ENCODE measurements around the gene AGAP2.
"Not testable (repeated sequence)": the region's sequence is repeated elsewhere in the genome, so short reads cannot be mapped to it uniquely, and the experiment has no call there.

Gene AGAP2

DNA sequence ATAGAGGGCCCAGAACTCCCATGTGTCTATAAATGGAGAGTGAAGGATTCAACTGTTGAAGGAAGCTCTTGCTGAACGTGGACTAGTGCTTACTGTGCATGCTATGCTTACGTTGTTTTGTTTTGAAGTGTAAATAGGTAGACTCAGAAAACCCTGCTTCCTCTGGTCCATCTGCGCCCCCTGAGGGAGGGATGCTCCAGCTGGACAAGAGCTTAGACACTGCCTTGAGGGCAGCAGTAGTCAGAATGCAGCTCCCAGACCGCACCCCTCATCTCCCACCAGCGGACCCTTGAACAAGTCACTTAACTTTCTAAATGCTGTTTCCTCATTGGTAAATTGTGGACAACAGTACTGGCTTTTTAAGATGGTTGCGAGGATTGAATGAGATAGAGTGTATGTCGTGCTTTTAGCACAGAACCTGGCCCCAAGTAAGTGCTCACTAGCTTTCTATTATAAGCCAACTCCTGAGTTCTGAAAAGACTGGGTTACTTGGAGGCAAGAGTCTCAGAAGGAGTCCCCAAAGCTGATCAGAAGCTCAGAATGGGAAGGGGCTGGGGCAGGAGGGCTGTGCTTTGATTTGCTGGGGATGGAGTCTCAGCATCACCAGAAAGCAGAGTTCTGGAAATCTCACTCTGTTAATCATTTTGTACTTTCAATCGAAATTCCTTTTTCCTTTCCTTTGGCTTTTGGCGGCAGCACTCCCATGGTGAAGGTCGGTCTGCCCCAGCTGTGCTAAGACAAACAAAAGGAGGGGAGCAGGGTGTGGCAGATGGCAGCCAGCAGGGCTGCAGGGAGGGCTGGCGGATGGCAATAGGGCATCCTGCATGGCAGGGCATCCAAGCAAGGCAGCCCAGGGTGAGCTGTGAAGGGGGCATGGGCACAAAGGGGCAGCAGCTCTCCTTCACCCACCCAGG is 15.6 kb downstream of the AGAP2 start:
- no peak for DNase-seq (ENCODE audit: low read depth)

DNA sequence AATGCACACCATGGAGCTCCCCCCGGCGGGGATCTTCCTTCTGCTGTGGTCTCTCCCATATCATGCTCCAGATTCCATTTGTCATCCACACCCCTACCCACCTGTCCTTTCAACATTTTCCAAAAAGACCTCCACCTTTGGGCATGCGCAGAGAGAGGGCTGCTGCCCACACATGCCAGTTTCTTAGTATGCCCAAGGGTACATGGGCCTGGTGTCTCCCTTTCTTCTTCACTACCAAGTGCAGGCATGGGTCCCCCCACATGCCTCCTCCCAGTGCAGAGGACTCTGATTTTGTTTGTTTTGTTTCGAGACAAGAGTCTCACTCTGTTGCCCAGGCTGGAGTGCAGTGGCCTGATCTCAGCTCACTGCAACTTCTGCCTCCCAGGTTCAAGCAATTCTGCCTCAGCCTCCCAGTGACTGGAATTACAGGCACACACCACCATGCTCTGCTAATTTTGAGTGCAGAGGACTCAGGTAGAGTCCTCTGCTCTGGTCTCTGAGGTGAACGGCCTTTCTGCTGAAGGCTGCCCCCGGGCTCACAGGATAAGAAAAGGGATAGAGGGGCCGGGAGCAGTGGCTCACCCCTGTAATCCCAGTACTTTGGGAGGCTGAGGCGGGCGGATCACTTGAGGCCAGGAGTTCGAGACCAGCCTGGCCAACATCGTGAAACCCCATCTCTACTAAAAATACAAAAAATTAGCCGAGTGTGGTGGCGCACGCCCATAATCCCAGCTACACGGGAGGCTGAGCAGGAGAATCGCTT is 16.5 kb downstream of the AGAP2 start:
- not testable (repeated sequence) for DNase-seq (ENCODE audit: low read depth)

DNA sequence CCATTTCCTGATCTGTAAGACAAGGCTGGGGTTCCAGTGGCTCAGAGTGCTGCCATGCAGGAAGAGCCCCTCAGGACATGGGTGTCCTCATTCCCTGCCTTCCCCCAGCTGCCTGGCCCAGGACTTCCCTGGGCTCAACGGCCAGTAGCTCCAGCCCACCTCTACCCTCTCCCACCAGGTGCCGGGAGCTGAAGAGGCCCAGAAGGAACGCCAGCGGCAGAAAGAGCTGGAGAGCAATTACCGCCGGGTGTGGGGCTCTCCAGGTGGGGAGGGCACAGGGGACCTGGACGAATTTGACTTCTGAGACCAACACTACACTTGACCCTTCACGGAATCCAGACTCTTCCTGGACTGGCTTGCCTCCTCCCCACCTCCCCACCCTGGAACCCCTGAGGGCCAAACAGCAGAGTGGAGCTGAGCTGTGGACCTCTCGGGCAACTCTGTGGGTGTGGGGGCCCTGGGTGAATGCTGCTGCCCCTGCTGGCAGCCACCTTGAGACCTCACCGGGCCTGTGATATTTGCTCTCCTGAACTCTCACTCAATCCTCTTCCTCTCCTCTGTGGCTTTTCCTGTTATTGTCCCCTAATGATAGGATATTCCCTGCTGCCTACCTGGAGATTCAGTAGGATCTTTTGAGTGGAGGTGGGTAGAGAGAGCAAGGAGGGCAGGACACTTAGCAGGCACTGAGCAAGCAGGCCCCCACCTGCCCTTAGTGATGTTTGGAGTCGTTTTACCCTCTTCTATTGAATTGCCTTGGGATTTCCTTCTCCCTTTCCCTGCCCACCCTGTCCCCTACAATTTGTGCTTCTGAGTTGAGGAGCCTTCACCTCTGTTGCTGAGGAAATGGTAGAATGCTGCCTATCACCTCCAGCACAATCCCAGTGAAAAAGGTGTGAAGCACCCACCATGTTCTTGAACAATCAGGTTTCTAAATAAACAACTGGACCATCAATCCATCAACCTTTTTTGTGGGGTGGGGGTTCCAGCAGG is 17.6 kb downstream of the AGAP2 start:
- DNase-seq (ENCODE audit: low read depth), result no peak

DNA sequence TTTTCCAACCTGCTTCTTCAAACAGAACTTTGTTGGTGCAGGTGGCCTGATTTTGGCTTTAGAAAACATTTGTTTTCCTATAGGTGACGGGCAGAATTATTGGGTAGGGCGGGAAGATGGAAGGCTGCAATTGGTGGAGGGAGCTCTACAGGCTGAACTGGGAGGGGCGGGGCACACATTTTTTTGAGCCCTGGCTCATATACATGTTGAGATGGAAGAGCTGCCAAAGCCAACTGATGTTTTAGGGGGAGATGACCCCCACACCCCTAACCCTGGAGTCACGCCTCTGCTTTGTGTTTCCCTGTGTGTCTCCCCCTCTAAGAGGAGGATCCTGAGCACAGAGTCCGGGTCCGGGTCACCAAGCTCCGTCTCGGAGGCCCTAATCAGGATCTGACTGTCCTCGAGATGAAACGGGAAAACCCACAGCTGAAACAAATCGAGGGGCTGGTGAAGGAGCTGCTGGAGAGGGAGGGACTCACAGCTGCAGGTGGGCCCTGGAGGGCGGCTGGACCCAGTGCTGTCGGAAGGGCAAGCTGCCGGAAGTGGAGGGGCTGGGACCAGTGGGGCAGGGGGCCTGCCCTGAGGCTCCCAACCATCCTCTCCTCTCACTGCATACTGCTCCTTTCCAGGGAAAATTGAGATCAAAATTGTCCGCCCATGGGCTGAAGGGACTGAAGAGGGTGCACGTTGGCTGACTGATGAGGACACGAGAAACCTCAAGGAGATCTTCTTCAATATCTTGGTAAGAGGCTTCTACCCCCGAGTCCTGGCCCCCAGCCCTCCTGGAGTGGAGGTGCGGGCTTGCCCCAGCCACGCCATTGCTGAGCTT is 18.6 kb downstream of the AGAP2 start:
- DNase-seq (ENCODE audit: low read depth), result no peak

DNA sequence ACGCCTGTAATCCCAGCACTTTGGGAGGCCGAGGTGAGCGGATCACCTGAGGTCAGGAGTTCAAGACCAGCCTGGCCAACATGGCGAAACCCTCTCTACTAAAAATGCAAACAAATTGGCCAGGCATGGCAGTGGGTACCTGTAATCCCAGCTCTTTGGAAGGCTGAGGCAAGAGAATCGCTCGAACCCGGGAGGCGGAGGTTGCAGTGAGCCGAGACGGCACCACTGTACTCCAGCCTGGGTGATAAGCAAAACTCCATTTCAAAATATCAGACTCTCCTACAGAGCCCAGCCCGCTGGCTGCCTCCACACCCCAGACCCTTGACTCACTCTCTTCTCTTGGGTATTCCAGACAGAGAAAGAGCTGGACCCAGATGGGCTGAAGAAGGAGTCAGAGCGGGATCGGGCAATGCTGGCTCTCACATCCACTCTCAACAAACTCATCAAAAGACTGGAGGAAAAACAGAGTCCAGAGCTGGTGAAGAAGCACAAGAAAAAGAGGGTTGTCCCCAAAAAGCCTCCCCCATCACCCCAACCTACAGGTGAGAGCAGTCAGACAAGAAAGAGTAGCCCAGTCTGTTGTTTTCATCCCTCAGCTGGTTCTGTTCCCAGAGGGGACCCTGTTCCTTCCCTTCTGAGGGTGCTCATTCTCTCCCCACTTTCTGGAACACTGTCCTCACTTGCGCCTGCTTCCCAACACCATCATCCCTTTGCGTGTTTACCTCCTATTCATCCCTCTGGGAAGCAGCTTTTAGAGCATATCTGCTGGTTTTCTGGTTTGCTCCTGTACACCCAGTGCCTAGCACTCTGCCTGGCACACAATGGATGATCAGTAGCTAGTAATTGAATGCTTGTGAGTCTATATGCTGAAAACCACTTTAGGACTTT is 19.7 kb downstream of the AGAP2 start:
- DNase-seq (ENCODE audit: low read depth), result no peak

DNA sequence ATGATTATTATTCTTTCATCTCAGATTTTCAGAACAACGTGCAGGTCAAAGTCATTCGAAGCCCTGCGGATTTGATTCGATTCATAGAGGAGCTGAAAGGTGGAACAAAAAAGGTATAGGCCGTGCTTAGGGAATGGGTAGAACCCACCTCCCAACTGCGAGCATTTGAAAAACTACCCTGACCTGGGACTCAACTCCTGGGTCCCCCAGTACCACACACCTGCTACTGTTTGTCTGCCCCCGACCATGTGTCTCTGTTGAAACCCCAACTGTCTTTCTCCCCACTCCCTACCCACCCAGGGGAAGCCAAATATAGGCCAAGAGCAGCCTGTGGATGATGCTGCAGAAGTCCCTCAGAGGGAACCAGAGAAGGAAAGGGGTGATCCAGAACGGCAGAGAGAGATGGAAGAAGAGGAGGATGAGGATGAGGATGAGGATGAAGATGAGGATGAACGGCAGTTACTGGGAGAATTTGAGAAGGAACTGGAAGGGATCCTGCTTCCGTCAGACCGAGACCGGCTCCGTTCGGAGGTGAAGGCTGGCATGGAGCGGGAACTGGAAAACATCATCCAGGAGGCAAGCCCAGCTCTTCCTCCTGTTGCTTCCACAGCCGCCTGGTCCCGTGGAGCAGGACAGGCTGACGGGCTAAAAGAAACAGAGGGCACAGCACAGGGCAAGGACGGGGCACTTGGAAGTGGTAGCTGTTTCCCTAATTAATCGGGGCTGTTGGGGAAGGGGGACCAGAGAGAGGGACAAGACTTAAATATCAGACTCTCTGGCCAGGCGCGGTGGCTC is 20.5 kb downstream of the AGAP2 start:
- no peak for DNase-seq (ENCODE audit: low read depth)

DNA sequence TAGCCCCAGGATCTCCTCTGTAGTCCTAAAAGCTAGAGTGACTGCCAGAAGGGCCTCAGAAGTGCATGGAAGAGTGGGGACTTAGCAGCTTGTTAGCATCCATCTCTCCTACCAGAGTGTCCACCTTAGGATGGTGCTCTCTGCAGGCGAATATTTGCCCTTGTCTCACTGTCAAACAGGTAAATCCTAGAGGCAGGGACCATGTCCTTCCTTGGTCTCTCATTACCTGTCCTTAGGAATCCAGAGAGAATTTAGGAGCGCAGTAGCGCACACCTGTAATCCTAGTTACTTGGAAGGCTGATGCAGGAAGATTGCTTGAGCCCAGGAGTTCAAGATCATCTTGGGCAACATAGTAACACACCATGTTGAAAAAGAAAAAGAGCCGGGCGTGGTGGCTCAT is 21.4 kb downstream of the AGAP2 start:
- no peak for DNase-seq (ENCODE audit: low read depth)

DNA sequence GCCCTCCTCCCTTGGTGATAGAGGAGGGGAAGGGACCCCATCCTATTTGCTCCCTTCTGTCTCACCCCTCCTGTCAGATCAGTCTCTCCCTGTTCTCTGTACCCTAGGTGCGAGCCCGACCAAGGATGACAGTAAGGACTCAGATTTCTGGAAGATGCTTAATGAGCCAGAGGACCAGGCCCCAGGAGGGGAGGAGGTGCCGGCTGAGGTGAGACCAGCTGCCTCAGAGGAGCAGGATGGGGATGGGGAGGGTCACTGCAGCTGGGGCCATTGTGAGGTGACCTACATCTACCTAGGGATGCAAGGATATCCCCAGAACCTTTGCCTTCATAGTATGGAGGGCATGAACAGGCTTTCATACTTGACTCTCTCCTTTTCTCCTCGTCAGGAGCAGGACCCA is 22.2 kb downstream of the AGAP2 start:
- no peak for DNase-seq (ENCODE audit: low read depth)

DNA sequence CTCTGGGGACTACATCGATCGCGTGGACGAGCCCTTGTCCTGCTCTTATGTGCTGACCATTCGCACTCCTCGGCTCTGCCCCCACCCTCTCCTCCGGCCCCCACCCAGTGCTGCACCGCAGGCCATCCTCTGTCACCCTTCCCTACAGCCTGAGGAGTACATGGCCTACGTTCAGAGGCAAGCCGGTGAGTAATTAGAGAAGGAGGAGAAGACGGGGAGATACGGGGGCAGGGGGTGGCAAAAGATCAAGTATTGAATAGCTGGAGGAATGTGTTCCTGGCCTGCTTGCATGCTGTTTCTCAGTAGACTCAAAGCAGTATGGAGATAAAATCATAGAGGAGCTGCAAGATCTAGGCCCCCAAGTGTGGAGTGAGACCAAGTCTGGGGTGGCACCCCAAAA is 22.8 kb downstream of the AGAP2 start:
- no peak for DNase-seq (ENCODE audit: low read depth)

DNA sequence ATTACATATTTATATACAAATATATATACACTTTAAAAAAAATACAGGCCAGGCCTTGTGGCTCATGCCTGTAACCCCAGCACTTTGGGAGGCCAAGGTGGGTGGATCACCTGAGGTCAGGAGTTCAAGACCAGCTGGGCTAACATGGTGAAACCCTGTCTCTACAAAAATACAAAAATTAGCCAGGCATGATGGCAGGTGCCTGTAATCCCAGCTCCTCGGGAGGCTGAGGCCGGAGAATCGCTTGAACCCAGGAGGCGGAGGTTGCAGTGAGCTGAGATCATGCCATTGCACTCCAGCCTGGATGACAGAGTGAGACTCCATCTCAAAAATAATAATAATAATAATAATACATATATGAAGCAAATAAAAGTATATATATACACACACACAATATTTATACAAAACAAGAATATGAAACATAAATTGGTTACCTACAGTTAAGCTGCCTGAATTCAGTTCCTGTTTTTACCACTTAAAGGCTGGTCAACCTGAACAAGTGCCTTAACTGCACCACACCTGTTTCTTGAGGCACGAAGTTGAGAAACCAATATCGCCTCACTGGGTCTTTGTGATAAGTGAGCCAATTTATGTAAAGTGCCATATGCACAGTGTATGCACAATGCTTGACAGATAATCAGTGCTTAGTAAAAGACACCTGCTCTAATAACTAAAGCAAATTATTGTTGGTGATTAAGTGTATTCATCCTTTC is 23.4 kb downstream of the AGAP2 start:
- DNase-seq (ENCODE audit: low read depth), result not testable (repeated sequence)

DNA sequence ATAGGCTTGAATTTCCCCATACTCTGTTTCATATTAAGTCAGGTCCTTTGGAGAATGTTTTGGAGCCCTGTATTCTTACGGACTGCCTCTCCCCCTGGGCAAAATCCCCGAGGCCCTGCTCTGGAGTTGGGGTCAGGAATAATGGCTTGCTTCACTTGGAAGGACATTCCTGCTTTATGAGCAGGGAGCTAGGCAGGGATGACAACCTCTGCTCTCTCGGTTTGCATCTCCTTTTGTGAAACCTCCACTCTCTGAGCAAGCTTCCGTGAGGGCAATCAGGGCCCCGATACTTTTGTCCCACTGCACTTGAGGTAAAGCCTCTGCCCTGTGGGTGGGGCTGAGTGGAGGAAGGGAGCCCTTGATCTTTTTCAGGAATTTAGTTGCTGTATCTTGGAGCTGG is 25.3 kb downstream of the AGAP2 start:
- no peak for DNase-seq (ENCODE audit: low read depth)

DNA sequence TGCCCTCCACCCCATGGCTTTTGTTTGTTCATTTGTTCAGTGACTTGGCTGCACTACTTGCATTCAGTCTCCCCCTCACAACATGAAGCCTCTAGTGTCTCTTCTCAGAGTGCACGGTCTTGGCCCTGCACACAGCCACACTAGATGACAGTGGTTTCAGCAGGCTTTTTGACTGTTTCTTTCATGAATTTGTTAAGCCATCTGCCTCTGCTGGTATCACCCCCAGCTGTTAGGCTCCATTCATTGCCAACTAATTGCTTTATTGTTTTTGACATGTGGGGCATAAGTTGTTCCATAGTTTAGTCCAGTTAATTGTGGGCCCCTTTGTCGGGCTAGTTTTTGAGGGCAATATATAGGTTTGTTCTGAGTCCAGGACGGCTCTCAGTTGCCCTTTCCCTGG is 25.8 kb downstream of the AGAP2 start:
- DNase-seq (ENCODE audit: low read depth), result no peak

DNA sequence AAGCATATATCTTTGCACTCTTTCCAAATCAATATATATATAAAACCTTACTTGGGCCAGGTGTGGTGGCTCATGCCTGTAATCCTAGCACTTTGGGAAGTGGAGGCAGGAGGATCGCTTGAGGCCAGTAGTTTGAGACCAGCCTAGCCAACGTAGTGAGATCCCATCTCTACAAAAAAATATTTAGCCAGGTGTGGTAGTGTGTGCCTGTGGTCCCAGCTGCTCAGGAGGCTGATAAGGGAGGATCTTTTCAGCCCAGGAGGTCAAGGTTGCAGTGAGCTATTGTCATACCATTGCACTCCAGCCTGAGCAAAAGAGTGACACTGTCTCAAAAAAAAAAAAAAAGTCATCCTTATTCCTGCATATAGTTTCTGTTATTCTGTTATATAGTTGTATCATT is 30.2 kb downstream of the AGAP2 start:
- no peak for DNase-seq (ENCODE audit: low read depth)

DNA sequence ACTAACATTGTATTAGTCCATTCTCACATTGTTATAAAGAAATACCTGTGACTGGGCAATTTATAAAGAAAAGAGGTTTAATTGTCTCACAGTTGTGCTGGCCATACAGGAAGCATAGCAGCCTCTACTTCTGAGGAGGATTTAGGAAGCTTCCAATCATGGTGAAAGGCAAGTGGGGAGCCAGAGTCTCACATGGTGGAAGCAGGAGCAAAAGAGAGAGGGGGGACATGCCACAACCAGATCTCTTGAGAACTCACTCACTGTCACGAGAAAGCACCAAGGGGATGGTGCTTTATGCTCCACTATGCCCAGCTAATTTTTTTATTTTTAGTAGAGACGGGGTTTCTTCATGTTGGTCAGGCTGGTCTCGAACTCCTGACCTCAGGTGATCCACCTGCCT is 31.3 kb downstream of the AGAP2 start:
- no peak for DNase-seq (ENCODE audit: low read depth)

DNA sequence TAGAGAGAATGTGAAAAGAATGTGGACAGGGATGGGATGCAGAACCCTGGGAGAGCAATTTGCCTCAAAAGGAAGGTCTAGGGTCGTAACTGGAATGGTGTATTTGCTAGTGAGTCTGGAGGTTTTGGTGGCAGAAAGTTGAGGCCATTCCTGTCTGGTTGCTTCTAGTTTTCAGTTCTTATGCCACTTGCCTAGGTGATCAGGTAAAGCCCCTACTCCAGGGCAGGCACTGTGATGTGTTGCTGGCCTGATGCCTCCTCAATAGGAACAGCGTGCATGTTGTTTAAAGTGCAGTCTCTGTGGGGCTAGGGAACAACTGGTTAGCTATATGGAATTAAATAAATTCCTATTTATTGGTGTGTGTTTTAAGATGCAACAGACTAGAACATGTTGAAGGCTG is 38.2 kb downstream of the AGAP2 start:
- DNase-seq (ENCODE audit: low read depth), result no peak

DNA sequence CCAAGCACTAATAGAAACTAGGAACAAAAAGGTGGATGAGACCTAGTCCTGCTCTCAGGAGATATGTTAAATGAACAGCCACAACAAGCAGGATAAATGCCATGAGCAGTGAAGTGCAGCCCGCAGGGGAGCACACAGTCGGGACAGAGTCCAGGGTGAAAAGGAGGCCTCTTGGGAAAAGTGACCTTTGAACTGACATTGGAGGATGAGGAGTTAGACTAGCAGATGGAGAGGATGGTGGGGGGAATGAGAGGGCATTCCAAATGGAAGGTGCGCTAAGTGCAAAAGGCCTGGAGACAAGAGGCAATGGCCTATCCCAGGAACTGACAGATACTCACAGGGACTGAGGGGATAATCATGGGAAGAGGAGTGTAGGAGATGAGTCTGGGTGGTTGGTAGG is 40.1 kb downstream of the AGAP2 start:
- DNase-seq (ENCODE audit: low read depth), result no peak

DNA sequence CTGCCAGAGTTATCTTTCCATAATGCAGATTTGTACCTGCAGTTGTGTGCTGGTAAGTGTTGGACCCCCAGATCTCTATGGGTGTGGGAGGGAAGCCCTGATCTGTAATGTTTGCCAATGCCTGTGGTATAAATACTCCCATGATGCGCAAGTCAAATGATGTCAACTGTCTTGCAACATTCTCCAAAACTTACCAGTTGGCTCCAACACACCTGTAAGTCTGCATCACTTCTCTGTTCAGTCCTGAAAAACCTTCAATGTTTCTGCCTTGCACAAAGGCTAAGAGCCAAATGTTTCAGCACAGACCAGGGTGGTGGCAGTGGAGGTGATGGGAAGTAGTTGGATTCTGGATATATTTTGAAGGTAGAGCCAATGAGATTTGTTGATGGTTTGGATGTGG is 41.5 kb downstream of the AGAP2 start:
- no peak for DNase-seq (ENCODE audit: low read depth)

DNA sequence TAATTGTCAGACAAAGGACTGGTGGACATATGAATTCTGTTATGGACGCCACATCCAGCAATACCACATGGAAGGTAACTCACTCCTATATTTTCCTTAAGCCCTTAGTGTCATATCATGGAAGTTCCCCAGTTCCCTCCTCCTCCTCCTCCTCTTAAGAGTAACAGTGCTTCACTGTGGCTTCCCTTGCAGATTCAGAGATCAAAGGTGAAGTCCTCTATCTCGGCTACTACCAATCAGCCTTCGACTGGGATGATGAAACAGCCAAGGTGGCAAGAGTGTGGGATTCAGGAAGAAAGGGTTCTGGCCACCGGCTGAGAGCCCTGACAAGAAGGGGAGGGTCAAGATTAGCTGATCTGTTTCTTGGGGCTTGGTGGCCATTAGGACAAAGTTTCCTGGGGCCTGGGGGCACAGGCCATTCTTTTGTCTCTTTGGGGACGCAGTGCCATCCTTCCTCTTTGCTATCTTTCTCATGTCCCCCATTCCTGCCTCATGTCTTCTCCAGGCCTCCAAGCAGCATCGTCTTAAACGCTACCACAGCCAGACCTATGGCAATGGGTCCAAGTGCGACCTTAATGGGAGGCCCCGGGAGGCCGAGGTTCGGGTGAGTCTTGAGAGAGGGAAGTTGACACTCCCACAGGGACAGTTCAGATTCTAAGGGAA is 42.6 kb downstream of the AGAP2 start:
- no peak for DNase-seq (ENCODE audit: low read depth)
